GM21528 (cell line): ENCODE data around the gene OR52A5.

Experiments
- ATAC-seq: cut with Tn5 transposase; IDR thresholded peaks from one replicate; pipeline ENCODE4 v1.9.1; 2021; ENCODE audit warnings: mild to moderate bottlenecking, moderate library complexity; ENCODE audit not compliant: unreplicated experiment, low FRiP score

OR52A5 gene

DNA sequence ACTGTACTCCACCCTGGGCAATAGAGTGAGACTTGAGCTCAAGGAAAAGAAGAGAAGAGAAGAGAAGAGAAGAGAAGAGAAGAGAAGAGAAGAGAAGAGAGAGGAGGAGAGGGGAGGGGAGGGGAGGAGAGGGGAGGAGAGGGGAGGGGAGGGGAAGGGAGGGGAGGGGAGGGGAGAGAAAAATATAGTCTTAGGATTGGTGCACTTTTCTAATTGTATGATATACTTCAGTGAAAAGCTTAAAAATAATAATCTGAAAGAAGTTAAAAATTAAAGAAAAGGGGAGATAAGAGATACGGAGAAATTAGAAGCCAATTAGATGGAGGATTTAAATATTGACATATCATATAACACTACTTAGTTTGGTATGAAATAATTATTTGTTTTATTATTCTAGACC, 19.3 kb downstream of the OR52A5 start:
- no peak for ATAC-seq

DNA sequence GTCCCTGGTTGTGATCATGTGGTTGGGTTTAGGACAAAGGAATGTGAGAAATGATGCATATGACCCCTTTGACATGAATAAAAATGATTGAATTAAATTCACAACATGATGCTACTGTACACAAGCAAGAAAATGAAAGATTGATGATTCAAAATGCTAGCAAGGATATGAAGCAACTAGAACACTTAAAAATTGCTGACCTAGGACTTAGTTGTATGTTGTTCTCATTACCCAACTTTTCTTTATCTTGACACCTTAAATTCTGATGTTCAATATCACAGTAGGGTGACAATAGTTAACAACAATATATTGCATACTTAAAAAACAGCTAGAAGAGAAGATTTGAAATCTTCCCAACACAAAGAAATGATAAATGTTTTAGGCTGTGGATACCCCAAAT, 20.6 kb downstream of the OR52A5 start:
- no peak for ATAC-seq

DNA sequence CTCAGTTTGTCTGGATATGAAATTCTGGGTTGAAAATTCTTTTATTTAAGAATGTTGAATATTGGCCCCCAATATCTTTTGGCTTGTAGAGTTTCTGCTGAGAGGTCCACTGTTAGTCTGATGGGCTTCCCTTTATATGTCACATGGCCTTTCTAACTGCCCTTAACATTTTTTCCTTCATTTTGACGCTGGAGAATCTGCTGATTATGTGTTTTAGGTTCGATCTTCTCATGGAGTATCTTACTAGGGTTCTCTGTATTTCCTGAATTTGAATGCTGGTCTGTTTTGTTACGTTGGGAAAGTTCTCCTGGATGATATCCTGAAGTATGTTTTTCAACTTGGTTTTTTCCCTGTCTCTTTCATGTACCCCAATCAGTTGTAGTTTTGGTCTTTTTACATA, 22.8 kb downstream of the OR52A5 start:
- no peak for ATAC-seq

DNA sequence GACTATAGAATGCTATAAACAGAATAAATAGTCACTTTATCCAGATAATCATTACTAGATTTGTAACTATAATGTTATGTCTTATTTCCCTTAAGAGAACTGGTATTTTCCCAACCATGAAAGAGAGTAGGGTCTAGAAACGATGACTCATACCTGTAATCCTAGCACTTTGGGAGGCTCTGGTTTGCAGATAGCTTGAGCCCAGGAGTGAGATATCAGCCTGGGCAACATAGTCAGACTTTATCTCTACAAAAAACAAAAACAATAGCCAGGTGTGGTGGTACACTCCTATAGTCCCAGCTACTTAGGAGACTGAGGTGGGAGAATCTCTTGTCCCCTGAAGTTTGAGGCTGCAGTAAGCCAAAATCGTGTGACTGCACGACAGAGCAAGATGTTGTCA, 30.9 kb downstream of the OR52A5 start:
- no peak for ATAC-seq

DNA sequence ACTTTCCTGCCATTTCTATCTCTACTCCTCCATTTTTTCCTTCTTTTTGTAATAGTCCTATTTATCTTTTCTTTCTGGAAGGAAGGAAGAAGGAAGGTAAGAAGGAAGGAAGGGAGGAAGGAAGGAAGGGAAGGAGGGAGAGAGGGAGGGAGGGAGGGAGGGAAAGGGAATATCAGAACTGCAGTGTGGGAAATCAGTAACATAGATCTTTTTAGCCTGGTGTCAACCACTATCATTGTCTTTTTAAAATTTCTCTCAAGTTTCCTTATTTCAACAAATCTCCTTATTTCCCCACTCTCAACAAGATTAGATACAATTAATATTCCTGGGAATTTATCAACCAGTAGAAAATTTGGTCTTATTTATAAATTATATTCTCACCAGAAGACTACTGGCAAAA, 35.1 kb downstream of the OR52A5 start:
- no peak for ATAC-seq

DNA sequence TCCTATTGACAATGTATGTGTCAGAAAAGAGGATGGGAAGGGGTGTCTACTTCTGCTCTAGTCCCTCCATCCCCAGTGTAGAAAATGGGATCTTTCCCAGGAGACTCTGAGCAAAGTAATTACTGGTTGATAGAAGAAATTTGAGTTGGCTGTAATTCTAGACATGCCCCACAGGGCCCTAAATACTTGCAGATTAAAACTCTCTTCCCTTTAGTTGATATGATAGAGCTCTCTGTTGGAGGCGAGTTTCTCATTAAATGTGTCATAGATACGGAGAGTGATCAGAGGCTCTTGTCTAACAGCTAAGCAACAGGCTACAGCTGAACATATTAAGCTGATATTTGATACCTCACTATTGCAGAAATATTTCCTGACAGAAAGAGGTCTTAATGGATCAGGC, 35.9 kb downstream of the OR52A5 start:
- ATAC-seq, result no peak

DNA sequence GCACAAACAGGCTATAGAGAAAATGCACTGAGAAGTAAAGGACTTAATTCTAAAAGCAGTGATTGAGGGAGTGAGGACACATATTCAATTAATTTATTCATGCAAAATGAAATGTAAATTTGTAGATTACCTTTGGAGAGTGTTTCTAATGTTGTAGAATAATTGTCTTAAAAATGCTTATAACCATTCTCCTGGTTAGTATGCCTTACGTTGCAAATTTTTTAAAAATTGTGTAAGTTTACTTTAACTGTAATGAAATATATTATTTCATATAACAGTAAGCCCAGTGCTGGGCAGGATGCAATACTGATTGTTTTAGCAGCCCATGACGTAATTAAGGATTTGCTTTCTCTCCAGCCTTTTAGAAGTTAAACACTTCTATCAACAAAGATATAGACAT, 42.1 kb downstream of the OR52A5 start:
- no peak for ATAC-seq

DNA sequence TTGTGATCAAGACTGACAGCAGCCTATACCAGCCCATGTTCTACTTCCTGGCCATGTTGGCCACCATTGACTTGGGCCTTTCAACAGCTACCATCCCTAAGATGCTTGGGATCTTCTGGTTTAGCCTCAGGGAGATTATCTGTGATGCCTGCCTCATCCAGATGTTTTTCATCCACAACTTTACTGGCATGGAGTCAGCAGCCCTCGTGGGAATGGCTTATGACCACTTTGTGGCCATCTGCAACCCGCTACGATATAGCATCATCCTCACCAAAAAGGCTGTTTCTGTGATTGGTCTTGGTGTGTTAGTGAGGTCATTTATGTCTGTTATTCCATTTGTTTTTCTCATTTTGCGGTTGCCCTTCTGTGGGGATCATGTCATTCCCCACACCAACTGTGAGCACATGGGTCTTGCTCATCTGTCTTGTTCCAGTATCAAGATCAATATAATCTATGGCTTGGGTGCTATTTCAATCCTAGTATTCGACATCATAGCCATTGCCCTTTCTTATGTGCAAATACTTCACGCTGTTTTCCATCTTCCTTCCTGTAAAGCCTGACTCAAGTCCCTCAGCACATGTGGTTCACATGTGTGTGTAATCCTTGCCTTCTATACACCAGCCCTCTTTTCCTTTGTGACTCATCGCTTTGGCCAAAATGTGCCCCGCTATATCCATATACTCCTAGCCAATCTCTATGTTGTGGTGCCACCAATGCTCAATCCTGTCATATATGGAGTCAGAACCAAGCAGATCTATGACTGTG, 45.2 kb downstream of the OR52A5 start:
- no peak for ATAC-seq

DNA sequence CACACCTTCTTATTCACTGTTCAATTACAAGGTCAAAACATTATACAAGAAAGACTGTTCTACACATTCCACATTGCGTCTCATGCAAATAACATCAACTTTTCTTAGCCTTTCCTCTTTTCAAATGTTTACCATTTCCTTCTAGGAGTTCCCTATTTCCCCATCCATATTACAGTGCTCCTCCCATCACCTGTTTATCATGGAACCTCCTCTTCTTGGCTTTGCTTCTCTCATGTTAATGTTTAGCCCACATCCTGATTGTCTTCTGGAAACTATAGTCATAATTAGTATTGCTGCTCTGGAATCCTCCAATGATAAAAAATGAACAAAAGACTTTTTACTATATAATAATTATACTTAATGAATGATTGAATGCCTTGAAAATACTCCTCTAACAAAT, 47.5 kb downstream of the OR52A5 start:
- ATAC-seq, result no peak

DNA sequence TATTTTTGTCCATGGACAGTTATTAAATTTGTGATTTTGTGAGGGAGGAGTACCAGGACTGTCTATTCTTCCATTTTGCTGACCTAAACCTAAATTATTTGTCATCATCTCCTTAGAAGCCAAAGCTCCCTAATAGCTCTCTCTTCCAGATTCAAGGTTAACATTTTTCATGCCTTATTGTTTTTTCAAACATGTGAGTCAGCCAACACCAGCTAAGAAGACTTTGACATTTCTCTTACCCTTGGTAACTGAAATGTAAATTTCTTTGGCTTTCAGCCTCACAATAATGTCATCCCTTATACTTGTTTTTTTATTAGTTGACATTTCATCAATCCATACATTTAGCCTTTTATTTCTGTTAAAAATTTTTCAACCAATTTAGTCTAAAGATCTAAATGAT, 49.6 kb downstream of the OR52A5 start:
- no peak for ATAC-seq

DNA sequence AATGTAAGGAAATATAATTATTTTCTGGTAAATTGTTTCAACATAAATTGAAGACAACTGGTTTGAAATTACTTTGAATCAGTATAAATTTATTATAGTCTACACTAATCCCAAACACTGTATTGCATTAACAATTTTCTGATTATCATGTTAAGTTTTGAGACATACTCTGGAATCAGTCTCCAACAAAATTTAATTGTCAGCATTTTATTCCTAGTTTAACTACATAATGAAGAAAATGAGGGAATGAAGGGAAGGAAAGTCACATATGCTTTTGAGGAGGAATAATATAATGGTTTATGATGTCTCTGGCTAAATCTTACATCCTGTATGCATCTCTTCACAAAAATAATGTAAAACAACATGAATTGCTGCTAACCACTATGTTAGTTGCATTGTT, 54.6 kb downstream of the OR52A5 start:
- ATAC-seq, result no peak

DNA sequence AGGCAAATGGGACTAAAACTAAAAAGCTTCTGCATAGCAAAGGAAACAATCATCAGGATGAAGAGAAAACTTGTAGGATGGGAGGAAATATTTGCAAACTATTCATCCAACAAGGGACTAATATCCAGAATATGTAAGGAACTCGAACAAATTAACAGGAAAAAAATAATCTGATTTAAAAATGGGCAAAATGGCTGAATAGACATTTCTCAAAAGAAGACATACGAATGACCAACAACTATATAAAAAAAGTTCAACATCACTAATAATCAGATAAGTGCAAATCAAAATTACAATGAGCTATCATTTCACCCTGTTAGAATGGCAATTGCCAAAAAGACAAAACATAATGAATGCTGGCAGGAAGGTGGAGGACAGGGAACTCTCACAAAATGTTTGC, 56.8 kb downstream of the OR52A5 start:
- ATAC-seq, result no peak
